Measurements from ENCODE around the gene MTRR. TPM values are rescaled to one million over a fixed set of nuclear protein-coding genes. Genes with fewer than 3 reads are reported as not detected.

MTRR gene
- total RNA-seq, 4 donors from 2014 or later: 39.8 to 138 (median 49.3) TPM

DNA sequence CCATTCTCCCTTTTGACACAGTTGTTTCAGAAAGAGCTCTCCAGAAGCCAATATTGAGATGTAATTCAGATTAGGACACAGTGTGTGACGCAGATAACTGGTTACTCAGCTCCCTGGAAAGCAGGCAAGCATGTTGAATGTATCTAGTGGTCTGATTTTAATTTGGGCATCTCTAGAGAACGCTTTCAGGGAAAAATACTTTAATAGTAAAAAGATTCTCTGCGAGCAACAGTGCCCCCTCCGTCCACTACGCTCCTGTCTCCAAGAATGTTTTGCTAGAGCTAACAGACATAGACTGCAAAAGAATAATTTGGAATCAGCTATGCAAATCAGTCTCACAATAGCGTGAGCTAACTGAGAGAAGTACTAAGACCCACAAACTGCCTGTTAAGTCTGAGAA is 41.3 kb upstream of the MTRR start:
- no peak overlapping the region for H3K27ac ChIP-seq
- no peak overlapping the region for H3K4me3 ChIP-seq (replicated peaks in 1 of 3)
- 65 to 72% methylated on average over 6 of the region's 6 CpGs for WGBS, 2 donors
- H3K27me3 ChIP-seq: no peaks in the 10 kb centered on the region
- no peak for DNase-seq
- no peak for TF ChIP-seq POLR2A (IDR thresholded peaks at IDR 0.05)
- no peak for TF ChIP-seq CTCF (IDR thresholded peaks at IDR 0.05)
- H3K4me1 ChIP-seq: no peaks in the 10 kb centered on the region
- no peaks in the 10 kb centered on the region for H3K9me3 ChIP-seq
- H3K36me3 ChIP-seq: no peaks in the 10 kb centered on the region
- intact Hi-C loops (cut with DNase I): no loop called here

GRCh38 chr5:7828269-7828668 is 40.7 kb upstream of the MTRR start:
- no peak overlapping the region for H3K27ac ChIP-seq
- no peaks in the 10 kb centered on the region for H3K27me3 ChIP-seq
- no peak for TF ChIP-seq POLR2A (IDR thresholded peaks at IDR 0.05)
- no peak overlapping the region for H3K4me3 ChIP-seq (replicated peaks in 1 of 3)
- 88 to 90% methylated on average over 10 of the region's 10 CpGs for WGBS, 2 donors
- H3K4me1 ChIP-seq: no peaks in the 10 kb centered on the region
- intact Hi-C loops (cut with DNase I): no loop called here
- H3K9me3 ChIP-seq: no peaks in the 10 kb centered on the region
- no peaks in the 10 kb centered on the region for H3K36me3 ChIP-seq
- no peak for DNase-seq

GRCh38 chr5:7834982-7835381 is 34.0 kb upstream of the MTRR start:
- WGBS, 2 donors: 92% methylated on average over 4 of the region's 4 CpGs
- intact Hi-C loops (cut with DNase I): no loop called here
- no peaks in the 10 kb centered on the region for H3K36me3 ChIP-seq
- no peaks in the 10 kb centered on the region for H3K27me3 ChIP-seq
- H3K4me3 ChIP-seq (replicated peaks in 1 of 3): no peak overlapping the region
- H3K27ac ChIP-seq: no peak overlapping the region
- TF ChIP-seq CTCF (IDR thresholded peaks at IDR 0.05) (no peak), POLR2A (IDR thresholded peaks at IDR 0.05) (no peak)
- no peaks in the 10 kb centered on the region for H3K9me3 ChIP-seq
- H3K4me1 ChIP-seq: peaks cover 0 to 8% of the 10 kb centered on the region in 2 donors
- DNase-seq: no peak

DNA sequence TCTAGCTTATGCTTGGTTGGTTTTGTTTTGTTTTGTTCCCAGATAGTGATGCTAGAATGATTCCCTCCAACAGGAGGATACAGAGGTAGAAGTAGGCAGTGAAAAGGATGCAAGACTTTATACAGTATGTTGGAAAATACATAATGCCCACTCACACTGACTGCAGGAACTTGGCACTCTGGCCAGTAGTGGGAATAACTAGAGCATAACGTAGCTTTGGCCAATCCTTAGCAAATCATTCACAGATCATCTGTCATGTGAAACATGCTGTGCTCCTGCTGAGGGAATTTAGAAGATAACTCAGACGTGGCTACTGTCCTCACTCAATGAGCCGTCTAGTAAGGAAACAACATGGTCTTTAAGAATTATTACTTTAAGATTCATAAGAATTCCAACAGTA is 31.5 kb upstream of the MTRR start:
- no peak for DNase-seq
- TF ChIP-seq POLR2A (IDR thresholded peaks at IDR 0.05): no peak
- no peak for TF ChIP-seq CTCF (IDR thresholded peaks at IDR 0.05)
- no peaks in the 10 kb centered on the region for H3K27me3 ChIP-seq
- no peaks in the 10 kb centered on the region for H3K36me3 ChIP-seq
- peaks cover 0 to 8% of the 10 kb centered on the region in 2 donors for H3K4me1 ChIP-seq
- H3K9me3 ChIP-seq: no peaks in the 10 kb centered on the region
- WGBS, 2 donors: 25 to 36% methylated on average over 3 of the region's 3 CpGs
- no peak overlapping the region for H3K4me3 ChIP-seq (replicated peaks in 1 of 3)
- intact Hi-C loops (cut with DNase I): no loop called here
- no peak overlapping the region for H3K27ac ChIP-seq

DNA sequence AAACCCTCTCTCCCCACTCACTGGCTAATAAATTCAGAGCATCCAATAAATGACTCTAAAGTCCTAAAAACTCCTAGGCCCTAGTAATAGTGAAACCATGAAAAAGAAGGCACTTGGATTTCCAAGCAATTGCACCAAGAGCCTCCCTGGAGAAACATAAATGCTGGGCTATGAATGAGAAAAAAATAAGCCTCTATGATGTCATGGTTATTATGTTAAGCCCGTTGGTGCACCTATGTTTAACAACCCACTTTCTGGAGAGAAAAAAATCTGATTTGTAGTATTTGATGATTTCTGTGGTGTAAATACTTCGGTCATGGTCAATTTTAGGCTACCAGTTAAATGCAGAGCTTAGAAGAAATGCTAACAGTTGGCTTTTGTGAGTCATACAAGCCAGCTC is 26.4 kb upstream of the MTRR start:
- WGBS, 2 donors: 74 to 82% methylated on average over 2 of the region's 2 CpGs
- TF ChIP-seq CTCF (IDR thresholded peaks at IDR 0.05) (no peak), POLR2A (IDR thresholded peaks at IDR 0.05) (no peak)
- Histone ChIP-seq H3K27me3 (no peaks in the 10 kb centered on the region), H3K36me3 (no peaks in the 10 kb centered on the region), H3K27ac (no peak overlapping the region), H3K4me1 (peaks cover 0 to 3% of the 10 kb centered on the region in 2 donors), H3K4me3 (replicated peaks in 1 of 3) (no peak overlapping the region), H3K9me3 (no peaks in the 10 kb centered on the region)
- intact Hi-C loops (cut with DNase I): no loop called here
- DNase-seq: no peak

GRCh38 chr5:7844901-7845300 is 24.0 kb upstream of the MTRR start:
- Histone ChIP-seq H3K36me3 (no peaks in the 10 kb centered on the region), H3K4me1 (peaks cover 4 to 5% of the 10 kb centered on the region in 2 donors), H3K9me3 (no peaks in the 10 kb centered on the region), H3K27me3 (no peaks in the 10 kb centered on the region), H3K4me3 (replicated peaks in 1 of 3) (no peak overlapping the region), H3K27ac (no peak overlapping the region)
- intact Hi-C loops (cut with DNase I): no loop called here
- TF ChIP-seq POLR2A (IDR thresholded peaks at IDR 0.05): no peak
- TF ChIP-seq CTCF (IDR thresholded peaks at IDR 0.05): no peak
- no peak for DNase-seq

Measured in thyroid gland (tissue), 4 donors.